ENCODE measurements around the gene CARMIL3. TPM values are rescaled to one million over a fixed set of nuclear protein-coding genes. Genes with fewer than 3 reads are reported as not detected.
A peak's percentile ranks its signal among the peaks of the same experiment; 100 is the strongest.
"Not testable (repeated sequence)": the region's sequence is repeated elsewhere in the genome, so short reads cannot be mapped to it uniquely, and the experiment has no call there.

Gene CARMIL3
- total RNA-seq, 2 experiments from 2014 or later: 0.21 to 0.32 TPM

GRCh38 chr14:24036963-24037657, 14.7 kb upstream of the CARMIL3 start:
- DNase-seq (ENCODE audit: low spot score); BruUV-seq (replicated peaks); CTCF ChIA-PET (ENCODE audit: unreplicated experiment); H4K20me1 ChIP-seq (ENCODE audit: insufficient read depth, low read length); intact Hi-C loops (cut with micrococcal nuclease; ENCODE audit: unreplicated experiment); H3K4me1 ChIP-seq (ENCODE audit: insufficient read depth, low read length, poor library complexity, severe bottlenecking); H3K9me3 ChIP-seq (ENCODE audit: low read length); H3K79me2 ChIP-seq (ENCODE audit: insufficient read depth, low read depth, low read length); H3K36me3 ChIP-seq (ENCODE audit: insufficient read depth, low read length); POLR2A ChIA-PET; H3K27ac ChIP-seq (ENCODE audit: low read depth, low read length, poor library complexity, severe bottlenecking); H3K9me2 ChIP-seq (ENCODE audit: insufficient read depth, low read length): not testable (repeated sequence)
- peak overlapping the region; percentile 73 for H2AFZ ChIP-seq (ENCODE audit: low read length)
- peak; percentile 33 for TF ChIP-seq CTCF (conservative IDR thresholded peaks at IDR 0.05; ENCODE audit: low read length)
- H3K4me3 ChIP-seq (ENCODE audit: low read depth, low read length, poor library complexity, severe bottlenecking): peak overlapping the region; percentile 40
- H3K4me2 ChIP-seq (ENCODE audit: low read length): peak overlapping the region; percentile 62

GRCh38 chr14:24037658-24038037, 14.2 kb upstream of the CARMIL3 start:
- Histone ChIP-seq H3K4me3 (ENCODE audit: low read depth, low read length, poor library complexity, severe bottlenecking) (no peak overlapping the region), H3K36me3 (ENCODE audit: insufficient read depth, low read length) (no peaks in the 10 kb centered on the region), H3K9me3 (ENCODE audit: low read length) (peaks cover 2% of the 10 kb centered on the region; the same call in 1 of the 2 replicates), H2AFZ (ENCODE audit: low read length) (no peak overlapping the region), H3K27ac (ENCODE audit: low read depth, low read length, poor library complexity, severe bottlenecking) (no peak overlapping the region), H4K20me1 (ENCODE audit: insufficient read depth, low read length) (no peaks in the 10 kb centered on the region), H3K4me1 (ENCODE audit: insufficient read depth, low read length, poor library complexity, severe bottlenecking) (peaks cover 4% of the 10 kb centered on the region), H3K79me2 (ENCODE audit: insufficient read depth, low read depth, low read length) (no peaks in the 10 kb centered on the region), H3K4me2 (ENCODE audit: low read length) (no peak overlapping the region), H3K9me2 (ENCODE audit: insufficient read depth, low read length) (no peaks in the 10 kb centered on the region)
- no peak for TF ChIP-seq EZH2phosphoT487 (IDR thresholded peaks at IDR 0.05; ENCODE audit: borderline replicate concordance, low read depth, low read length)
- TF ChIP-seq CTCF (conservative IDR thresholded peaks at IDR 0.05; ENCODE audit: low read length): no peak
- CTCF ChIA-PET (ENCODE audit: unreplicated experiment): no interaction called here
- intact Hi-C loops (cut with micrococcal nuclease; ENCODE audit: unreplicated experiment): no loop called here
- no peak for DNase-seq (ENCODE audit: low spot score)
- POLR2A ChIA-PET: no interaction called here
- BruUV-seq (replicated peaks): no TSS peak

GRCh38 chr14:24038686-24039085, 13.1 kb upstream of the CARMIL3 start:
- POLR2A ChIA-PET: interaction anchor here (0.6 kb wide), 1 partner anchor 578 kb away, joined by 5 read pairs; no protein-coding TSS in a partner anchor
- DNase-seq (ENCODE audit: low spot score): no peak
- no peaks in the 10 kb centered on the region for H4K20me1 ChIP-seq (ENCODE audit: insufficient read depth, low read length)
- no peak overlapping the region for H3K4me3 ChIP-seq (ENCODE audit: low read depth, low read length, poor library complexity, severe bottlenecking)
- intact Hi-C loops (cut with micrococcal nuclease; ENCODE audit: unreplicated experiment): no loop called here
- TF ChIP-seq EZH2phosphoT487 (IDR thresholded peaks at IDR 0.05; ENCODE audit: borderline replicate concordance, low read depth, low read length) (no peak), CTCF (conservative IDR thresholded peaks at IDR 0.05; ENCODE audit: low read length) (no peak)
- H3K9me2 ChIP-seq (ENCODE audit: insufficient read depth, low read length): no peaks in the 10 kb centered on the region
- BruUV-seq (replicated peaks): no TSS peak
- H3K9me3 ChIP-seq (ENCODE audit: low read length): no peaks in the 10 kb centered on the region
- no peak overlapping the region for H3K27ac ChIP-seq (ENCODE audit: low read depth, low read length, poor library complexity, severe bottlenecking)
- CTCF ChIA-PET (ENCODE audit: unreplicated experiment): no interaction called here
- H3K4me1 ChIP-seq (ENCODE audit: insufficient read depth, low read length, poor library complexity, severe bottlenecking): peaks cover 4% of the 10 kb centered on the region
- no peak overlapping the region for H2AFZ ChIP-seq (ENCODE audit: low read length)
- no peaks in the 10 kb centered on the region for H3K36me3 ChIP-seq (ENCODE audit: insufficient read depth, low read length)
- H3K4me2 ChIP-seq (ENCODE audit: low read length): no peak overlapping the region
- no peaks in the 10 kb centered on the region for H3K79me2 ChIP-seq (ENCODE audit: insufficient read depth, low read depth, low read length)

Data from OCI-LY7 (cell line).